Keratinocyte (primary cell): ENCODE data around the gene PSMD12. TPM values are rescaled to one million over a fixed set of nuclear protein-coding genes. Genes with fewer than 3 reads are reported as not detected.
A peak's percentile ranks its signal among the peaks of the same experiment; 100 is the strongest.

Experiments
- DNase-seq: peaks from one replicate; pipeline ENCODE4 v3.0.0-alpha.2; 2011; ENCODE audit warnings: low read depth, missing footprints, low spot score
- FAIRE-seq: peaks from 2 replicates; lab custom pipeline; 2011; peaks lifted over from hg19 to GRCh38; lab: Jason Lieb, UNC
- H2AFZ ChIP-seq: 2 replicates; pipeline ENCODE4 v1.6.0; 2012; ENCODE audit warnings: low read length, control low read depth, inconsistent platforms; ENCODE audit not compliant: control insufficient read depth
- H3K27ac ChIP-seq: 2 replicates; pipeline ENCODE4 v1.5.1; 2011; ENCODE audit warnings: low read length; ENCODE audit not compliant: control insufficient read depth, insufficient read depth
- H3K27me3 ChIP-seq: 3 replicates; pipeline ENCODE4 v1.6.0; 2011; ENCODE audit warnings: low read length; ENCODE audit not compliant: control insufficient read depth, insufficient read depth; ENCODE audit errors: extremely low read depth
- H3K36me3 ChIP-seq, 2 experiments: 2 replicates in 1 of 2; 3 replicates in 1 of 2; pipeline ENCODE4 v1.5.1; 2011; ENCODE audit warnings: low read length in 2 of 2, mild to moderate bottlenecking in 1 of 2; ENCODE audit not compliant: control insufficient read depth in 2 of 2, insufficient read depth in 2 of 2; ENCODE audit errors: extremely low read depth in 1 of 2
- H3K4me1 ChIP-seq: 3 replicates; pipeline ENCODE4 v1.5.1; 2011; ENCODE audit warnings: low read length; ENCODE audit not compliant: control insufficient read depth, insufficient read depth; ENCODE audit errors: extremely low read depth
- H3K4me2 ChIP-seq: 3 replicates; pipeline ENCODE4 v1.6.0; 2011; ENCODE audit warnings: low read depth, low read length; ENCODE audit not compliant: control insufficient read depth, insufficient read depth; ENCODE audit errors: extremely low read depth
- H3K4me3 ChIP-seq, 3 experiments: fragments of 200-600 bp in 1 of 3; sonication (generic) in 1 of 3; 2 replicates in 2 of 3; 3 replicates in 1 of 3; pipeline ENCODE4 v1.5.1; 2011 to 2016; ENCODE audit warnings: low read length in 3 of 3, mild to moderate bottlenecking in 3 of 3, control low read depth in 2 of 3, inconsistent platforms in 1 of 3, low read depth in 1 of 3, mixed read lengths in 1 of 3, mixed run types in 1 of 3, moderate library complexity in 1 of 3; ENCODE audit not compliant: control insufficient read depth in 2 of 3, insufficient read depth in 2 of 3; ENCODE audit errors: extremely low read depth in 1 of 3
- H3K79me2 ChIP-seq: 2 replicates; pipeline ENCODE4 v1.6.0; 2012; ENCODE audit warnings: low read length; ENCODE audit not compliant: control insufficient read depth, insufficient read depth
- H3K9ac ChIP-seq: 3 replicates; pipeline ENCODE4 v1.6.0; 2011; ENCODE audit warnings: low read length; ENCODE audit not compliant: control insufficient read depth, insufficient read depth; ENCODE audit errors: extremely low read depth
- H3K9me1 ChIP-seq: 3 replicates; pipeline ENCODE4 v1.6.0; 2011; ENCODE audit warnings: low read length; ENCODE audit not compliant: control insufficient read depth, insufficient read depth; ENCODE audit errors: extremely low read depth
- H3K9me3 ChIP-seq: 2 replicates; pipeline ENCODE4 v1.5.1; 2012; ENCODE audit warnings: low read depth, low read length; ENCODE audit not compliant: control insufficient read depth
- H4K20me1 ChIP-seq: 3 replicates; pipeline ENCODE4 v1.6.0; 2011; ENCODE audit warnings: low read length; ENCODE audit not compliant: control insufficient read depth, insufficient read depth; ENCODE audit errors: extremely low read depth
- CTCF ChIP-seq, 3 experiments: IDR thresholded peaks in 1 of 3; conservative IDR thresholded peaks in 1 of 3; optimal IDR thresholded peaks in 1 of 3; 2 replicates in 2 of 3; 3 replicates in 1 of 3; pipeline versions ENCODE3 to v1.5.1; 2011; ENCODE audit warnings: low read length in 3 of 3, mild to moderate bottlenecking in 3 of 3, moderate library complexity in 2 of 3, control low read depth in 1 of 3, inconsistent platforms in 1 of 3; ENCODE audit not compliant: insufficient read depth in 2 of 3; ENCODE audit errors: extremely low read depth in 1 of 3
- EZH2 ChIP-seq: IDR thresholded peaks from one replicate; pipeline ENCODE4 v1.6.1; 2012; ENCODE audit warnings: inconsistent platforms, mild to moderate bottlenecking, low read length, moderate library complexity
- dilution Hi-C: fragments of 300-500 bp; cut with MboI; formaldehyde crosslinking; loops from one replicate; pipeline ENCODE4 v1.7.0; 2020; ENCODE audit warnings: low sequenced_read_pairs; ENCODE audit not compliant: extremely low pct_ligation_motif_present
- polyA plus RNA-seq, 5 experiments: library from polyadenylated mRNA; depleted of rRNA in 3 of 5; stranded (reverse) in 3 of 5; stranded (forward) in 1 of 5; unstranded in 1 of 5; fragments of >200 nt; gene quantifications; 1 replicate in 1 of 5; 2 replicates in 3 of 5; 3 replicates in 1 of 5; pipeline versions ENCODE4 v1.2.1 to v1.2.3, GENCODE V29; 2011 to 2012; ENCODE audit warnings: missing spikeins in 2 of 5, low read depth in 1 of 5, low replicate concordance in 1 of 5

The PSMD12 gene
- polyA plus RNA-seq, 1 donor (not counting 4 experiments of a cell fraction or from before 2014, with no cell fraction given): 68.4 TPM

GRCh38 chr17:67379251-67379630, 12.9 kb upstream of the PSMD12 start:
- H3K9me1 ChIP-seq: no peaks in the 10 kb centered on the region
- peak overlapping the region; percentile 83 for H2AFZ ChIP-seq
- H3K4me3 ChIP-seq: peak overlapping the region; percentile 83 to 94 (median 86)
- H3K36me3 ChIP-seq: peaks cover 0 to 7% of the 10 kb centered on the region in 2 experiments
- no peaks in the 10 kb centered on the region for H4K20me1 ChIP-seq
- no peaks in the 10 kb centered on the region for H3K27me3 ChIP-seq
- H3K79me2 ChIP-seq: peaks cover 29% of the 10 kb centered on the region
- FAIRE-seq: no peak
- H3K9me3 ChIP-seq: no peaks in the 10 kb centered on the region
- H3K4me1 ChIP-seq: peaks cover 16% of the 10 kb centered on the region
- no peak for DNase-seq
- H3K27ac ChIP-seq: peak overlapping the region; percentile 73
- H3K9ac ChIP-seq: peak overlapping the region; percentile 80
- TF ChIP-seq CTCF (optimal IDR thresholded peaks at IDR 0.05 in 1 of 3, IDR thresholded peaks at IDR 0.05 in 1 of 3, conservative IDR thresholded peaks at IDR 0.05 in 1 of 3; ENCODE audit: extremely low read depth in 1 of 3, insufficient read depth in 2 of 3, low read length in 3 of 3) (no peak), EZH2 (no peak)
- dilution Hi-C loops: no loop called here
- H3K4me2 ChIP-seq: peak overlapping the region; percentile 96

GRCh38 chr17:67378454-67379250, 12.3 kb upstream of the PSMD12 start:
- Histone ChIP-seq H3K27ac (peak overlapping the region; percentile 73), H3K4me1 (peaks cover 16% of the 10 kb centered on the region), H3K9ac (peak overlapping the region; percentile 80), H4K20me1 (no peaks in the 10 kb centered on the region), H2AFZ (peak overlapping the region; percentile 83), H3K79me2 (peaks cover 26% of the 10 kb centered on the region), H3K27me3 (no peaks in the 10 kb centered on the region), H3K4me3 (peak overlapping the region; percentile 83 to 94 (median 86)), H3K9me3 (no peaks in the 10 kb centered on the region), H3K9me1 (no peaks in the 10 kb centered on the region), H3K36me3 (peaks cover 0 to 7% of the 10 kb centered on the region in 2 experiments), H3K4me2 (peak overlapping the region; percentile 96)
- DNase-seq (no peak), FAIRE-seq (no peak)
- dilution Hi-C loops: no loop called here
- TF ChIP-seq EZH2 (no peak), CTCF (optimal IDR thresholded peaks at IDR 0.05 in 1 of 3, IDR thresholded peaks at IDR 0.05 in 1 of 3, conservative IDR thresholded peaks at IDR 0.05 in 1 of 3; ENCODE audit: extremely low read depth in 1 of 3, insufficient read depth in 2 of 3, low read length in 3 of 3) (peak in 2 of 3 experiments; percentile 52 to 84)
